Omental fat pad (tissue), 4 donors: ENCODE measurements around the gene SAMD4A. TPM values are rescaled to one million over a fixed set of nuclear protein-coding genes. Genes with fewer than 3 reads are reported as not detected.

Source experiments
- ATAC-seq: fragments of 150-250 bp; one replicate; pipeline ENCODE4 v1.9.1; 2016; ENCODE audit warnings: mild to moderate bottlenecking, moderate library complexity; ENCODE audit not compliant: low FRiP score
- DNase-seq: peaks from one replicate; pipeline ENCODE4 v3.0.0-alpha.2; 2019; ENCODE audit warnings: low spot score
- CTCF ChIP-seq, 3 donors: fragments of 450-650 bp; IDR thresholded peaks; one replicate each; pipeline ENCODE4 v1.5.1; 2016 to 2017; ENCODE audit warnings: antibody characterized with exemption in 3 of 3, mild to moderate bottlenecking in 3 of 3, moderate library complexity in 2 of 3
- total RNA-seq, 4 donors: library from RNA; depleted of rRNA; stranded (reverse); fragments of >200 nt; gene quantifications; one replicate each; pipeline ENCODE4 v1.1.0, GENCODE V29; 2016

Gene SAMD4A
- total RNA-seq, 4 donors from 2014 or later = 33.9 to 116 (median 38.3) TPM

- DNase-seq (no peak), ATAC-seq (no peak)
- no peak for TF ChIP-seq CTCF (IDR thresholded peaks at IDR 0.05)
These were observed 219.9 kb downstream of the SAMD4A start for GRCh38 chr14:54786838-54787237.

DNA sequence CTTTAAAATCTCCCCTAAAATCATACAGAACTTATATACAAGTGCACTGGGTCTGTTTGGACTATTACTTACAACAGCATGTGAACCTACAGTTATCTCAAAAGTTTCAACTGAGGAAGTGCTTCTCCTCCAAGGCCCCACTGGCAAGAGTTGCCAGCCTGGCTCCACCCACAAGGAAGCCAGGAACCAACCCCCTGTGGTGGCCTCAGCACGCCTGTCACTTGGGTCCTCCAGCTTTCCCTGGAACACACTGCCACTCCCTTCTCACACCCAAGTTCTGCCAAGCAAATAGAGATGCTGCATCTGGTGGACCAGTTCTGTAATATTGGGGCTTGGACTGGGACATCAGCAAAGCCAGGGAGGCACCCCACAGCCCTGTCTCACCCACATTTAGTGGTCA lies 220.3 kb downstream of the SAMD4A start:
- no peak for ATAC-seq
- DNase-seq = no peak
- TF ChIP-seq CTCF (IDR thresholded peaks at IDR 0.05) = no peak

DNA sequence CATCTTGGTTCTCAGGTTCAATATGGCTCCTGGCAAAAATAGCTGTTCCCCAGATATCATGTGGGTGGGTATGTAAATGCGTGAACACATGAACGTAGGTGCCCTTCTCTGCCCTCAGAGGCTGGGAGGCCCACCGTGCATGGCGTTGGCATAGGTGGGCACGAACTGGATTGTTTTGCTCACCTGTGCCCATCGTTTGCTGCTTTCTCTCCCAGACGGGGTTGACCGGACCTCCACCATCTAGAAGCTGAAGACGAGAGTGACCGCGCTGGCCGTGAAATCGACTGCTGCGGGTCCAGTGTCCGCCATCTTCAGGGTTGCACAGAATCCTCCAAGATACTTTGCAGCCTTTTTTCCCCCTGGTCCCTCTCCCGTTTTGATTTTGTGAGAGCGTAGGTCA lies 221.8 kb downstream of the SAMD4A start:
- ATAC-seq (no peak), DNase-seq (no peak)
- TF ChIP-seq CTCF (IDR thresholded peaks at IDR 0.05) = no peak

DNA sequence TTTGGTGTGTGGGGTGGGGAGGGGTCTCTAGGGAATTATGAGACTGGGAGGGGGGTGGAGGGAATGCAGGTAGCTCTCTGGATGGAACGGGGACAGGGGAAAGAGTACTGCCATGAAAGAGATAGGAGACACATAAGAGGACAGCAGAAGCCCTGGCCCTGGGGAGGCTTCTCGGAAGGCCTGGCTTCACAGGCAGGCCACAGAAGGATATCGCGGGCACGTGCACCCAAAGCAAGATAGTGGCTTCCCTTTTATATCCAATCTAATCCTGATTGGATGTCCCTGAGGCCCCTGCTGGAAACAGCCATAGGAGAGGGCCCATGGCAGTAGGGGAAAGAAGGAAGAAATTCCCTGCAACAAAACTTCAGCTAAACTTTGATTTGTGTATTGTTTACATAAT lies 222.2 kb downstream of the SAMD4A start:
- no peak for TF ChIP-seq CTCF (IDR thresholded peaks at IDR 0.05)
- ATAC-seq = no peak
- DNase-seq = no peak

- no peak for TF ChIP-seq CTCF (IDR thresholded peaks at IDR 0.05)
- no peak for DNase-seq
- ATAC-seq = no peak
These were observed 223.0 kb downstream of the SAMD4A start for GRCh38 chr14:54789781-54790480.

GRCh38 chr14:54791001-54791400 lies 224.1 kb downstream of the SAMD4A start:
- DNase-seq (no peak), ATAC-seq (no peak)
- no peak for TF ChIP-seq CTCF (IDR thresholded peaks at IDR 0.05)

GRCh38 chr14:54792288-54792687 lies 225.4 kb downstream of the SAMD4A start:
- no peak for ATAC-seq
- no peak for DNase-seq
- TF ChIP-seq CTCF (IDR thresholded peaks at IDR 0.05) = no peak
